GM10847 (cell line): ENCODE results near the gene WDR77.

ENCODE experiments used
- POLR2A ChIP-seq: IDR thresholded peaks from 2 replicates; pipeline ENCODE4 v1.6.1; 2011; ENCODE audit not compliant: insufficient read length; ENCODE audit errors: extremely low read depth

Gene WDR77

DNA sequence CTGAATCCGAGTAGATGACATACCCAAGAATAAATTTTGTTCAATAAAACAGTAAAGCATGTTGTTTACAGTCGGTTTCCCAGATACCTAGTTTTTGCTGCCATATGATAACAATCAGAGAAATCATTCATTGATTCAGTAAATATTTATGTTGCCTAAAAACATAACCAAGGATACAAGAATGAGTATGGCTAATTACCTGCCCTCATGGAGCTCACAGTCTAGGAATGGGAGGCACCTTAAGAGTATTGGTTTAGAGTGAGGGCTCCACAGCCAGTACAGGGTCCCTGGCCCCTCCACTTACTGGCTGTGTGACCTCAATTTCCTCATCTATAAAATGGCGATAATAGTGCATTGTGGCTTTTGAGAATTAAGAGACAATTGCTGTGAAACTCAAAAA is 1.1 kb upstream of the WDR77 start:
- no peak for TF ChIP-seq POLR2A

DNA sequence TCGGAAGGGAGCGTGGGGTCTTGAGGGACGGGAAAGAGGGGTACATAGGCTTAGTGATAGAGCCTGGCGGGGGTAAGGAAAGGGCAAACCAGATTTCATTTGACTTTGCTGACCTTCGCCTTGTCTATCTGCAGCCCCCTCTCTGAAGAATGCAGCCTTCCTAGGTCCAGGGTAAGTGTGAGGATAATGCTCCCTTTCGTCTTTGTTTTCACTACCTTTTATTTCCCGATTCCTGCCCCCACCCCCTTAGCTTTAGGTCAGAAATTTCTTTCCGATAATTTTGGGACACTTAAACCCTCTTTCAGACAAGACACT is 604 bp upstream of the WDR77 start:
- TF ChIP-seq POLR2A, result no peak

DNA sequence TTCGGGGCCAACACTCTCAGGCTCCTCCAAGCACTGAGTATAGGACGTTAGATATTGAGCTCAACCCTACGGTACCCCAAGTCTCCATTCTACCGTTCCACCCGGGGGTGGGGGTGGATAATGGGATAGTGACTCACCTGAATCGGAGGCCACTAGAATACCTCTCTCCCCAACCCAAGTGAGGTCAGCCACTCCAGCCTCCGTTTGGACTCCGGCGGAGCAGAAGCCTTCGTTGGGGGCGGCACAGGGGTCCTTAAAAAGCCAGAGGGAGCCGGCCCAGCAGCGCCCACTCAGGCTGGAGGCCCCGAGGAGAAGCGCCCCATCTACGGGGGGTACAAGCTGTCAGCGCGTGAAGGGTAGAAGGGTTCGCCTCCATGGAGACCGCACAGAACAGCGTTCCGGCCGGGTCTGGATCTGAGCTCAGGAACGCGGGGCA is 556 bp downstream of the WDR77 start:
- no peak for TF ChIP-seq POLR2A

DNA sequence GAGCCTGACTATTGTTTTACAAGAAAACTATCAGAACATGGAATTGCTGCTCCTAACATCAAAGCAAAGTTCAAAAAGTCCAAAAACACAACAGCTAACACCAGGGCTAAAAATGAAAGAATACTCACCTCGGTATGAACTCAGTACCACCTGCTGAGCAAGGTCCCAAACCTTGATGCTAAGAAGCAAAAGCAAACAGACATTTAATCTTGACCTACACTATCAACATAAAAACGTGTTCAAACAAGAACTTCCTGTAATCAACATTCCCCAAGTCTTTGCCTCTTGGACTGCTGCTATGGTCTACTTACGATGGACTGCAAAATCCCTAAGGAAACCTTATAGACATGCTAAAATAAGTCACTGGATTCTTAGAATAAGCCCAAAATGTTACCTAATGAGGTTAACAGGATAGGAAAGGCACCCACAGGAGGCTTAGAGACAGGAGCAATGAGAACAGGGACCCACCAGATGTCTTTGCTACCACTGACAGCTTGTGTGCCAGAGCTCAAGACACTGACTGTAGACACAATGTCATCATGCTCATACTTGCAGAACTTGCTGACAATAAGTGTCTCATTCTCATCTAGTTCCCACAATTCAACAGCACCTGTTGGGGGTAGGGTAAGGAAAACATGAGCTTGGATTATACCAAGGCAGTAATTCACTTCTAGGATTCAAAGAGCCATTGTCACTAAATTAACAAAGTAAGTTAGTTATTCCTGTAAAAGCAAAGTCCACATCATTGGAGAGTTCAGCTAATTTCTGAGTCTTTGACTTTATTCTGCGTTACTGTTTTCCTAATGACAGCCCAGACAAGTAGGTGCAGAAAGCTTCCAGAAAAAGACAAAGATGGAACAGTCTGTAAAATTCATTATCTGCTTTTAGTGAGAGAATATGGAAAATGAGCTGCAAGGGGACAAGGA is 1.8 kb downstream of the WDR77 start:
- no peak for TF ChIP-seq POLR2A

DNA sequence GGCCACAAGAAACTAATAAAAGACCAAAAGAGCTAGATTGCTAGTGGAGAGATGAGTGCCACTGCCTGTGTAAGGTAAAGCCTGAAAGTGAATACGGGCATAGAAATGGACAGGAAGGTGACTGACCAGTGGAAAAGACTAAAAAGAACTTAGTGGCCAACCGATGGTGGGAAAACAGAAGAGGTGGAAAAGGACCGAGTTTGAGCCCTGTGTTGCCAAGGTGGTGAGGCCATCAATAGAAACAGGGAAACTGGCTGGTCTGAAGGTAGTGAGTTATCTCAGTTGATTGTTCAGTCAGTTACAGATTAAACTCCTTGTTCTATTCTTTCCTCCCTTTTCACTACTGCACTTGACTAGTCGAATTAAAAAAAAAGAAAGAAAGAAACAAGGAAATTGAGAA is 2.5 kb downstream of the WDR77 start:
- no peak for TF ChIP-seq POLR2A

DNA sequence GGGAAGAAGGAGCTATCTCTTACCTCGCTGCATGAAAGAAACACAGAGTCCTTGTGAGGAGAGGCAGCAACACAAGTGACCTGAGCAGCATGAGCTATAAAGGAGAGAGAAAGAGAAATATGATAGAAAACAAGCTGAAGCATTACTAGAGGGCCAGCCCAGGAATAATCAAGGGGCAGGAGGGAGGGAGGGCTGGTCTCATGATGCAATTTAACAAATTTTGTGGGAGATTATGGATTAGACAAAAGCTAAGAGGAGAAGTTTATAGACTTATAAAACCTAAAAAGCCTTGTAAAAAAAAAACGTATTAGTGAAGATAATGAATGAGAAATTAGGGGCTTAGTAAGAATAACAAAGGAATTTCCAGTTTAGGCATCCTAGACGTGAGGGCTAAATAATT is 5.0 kb downstream of the WDR77 start:
- no peak for TF ChIP-seq POLR2A

DNA sequence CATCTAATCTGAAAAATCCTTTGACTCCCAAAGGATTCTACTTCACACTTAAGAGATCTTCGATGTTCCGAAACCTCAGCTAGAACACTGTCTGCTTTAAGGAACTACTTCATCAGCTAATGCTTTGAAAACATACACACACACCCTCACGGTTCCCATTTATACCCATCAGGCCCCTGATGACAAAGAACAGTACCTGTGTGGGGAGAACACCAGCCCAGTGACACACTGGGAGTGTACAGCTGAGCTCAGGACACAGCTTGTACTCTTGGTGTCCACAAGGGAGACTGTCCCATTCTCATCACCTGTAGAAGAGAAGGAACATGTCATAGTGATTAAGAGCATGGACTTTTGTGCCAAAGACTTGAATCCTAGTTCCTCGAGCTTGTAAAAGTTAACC is 6.6 kb downstream of the WDR77 start:
- no peak for TF ChIP-seq POLR2A

DNA sequence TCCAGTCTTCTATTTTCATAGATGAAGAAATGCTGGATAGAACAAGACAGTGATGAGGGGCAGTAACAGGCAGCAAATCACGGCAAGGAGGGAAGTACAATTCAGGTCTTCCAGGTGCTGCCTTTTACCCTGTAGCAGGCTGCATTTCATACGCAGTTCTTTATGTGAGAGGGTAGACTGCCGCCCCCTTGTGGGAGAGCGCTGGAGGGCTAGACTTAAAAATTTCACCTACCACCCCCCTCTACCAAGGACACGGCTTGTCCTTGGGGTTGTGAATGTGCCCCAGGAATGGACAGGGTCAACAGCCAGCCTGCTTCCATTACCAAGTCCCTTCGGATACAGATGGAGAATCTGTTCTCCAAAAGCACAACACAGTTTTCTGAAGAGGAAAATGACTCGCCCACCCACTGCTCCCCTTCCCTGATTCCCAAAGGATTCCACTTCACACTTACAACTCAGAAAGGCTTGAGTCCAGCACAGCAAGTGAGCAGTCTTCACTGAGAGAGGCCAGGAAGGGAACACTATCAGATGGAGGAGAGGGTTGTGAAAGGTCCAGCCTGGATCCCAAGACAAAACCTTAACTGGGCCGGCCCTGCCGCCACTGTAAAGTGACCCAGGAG is 7.4 kb downstream of the WDR77 start:
- TF ChIP-seq POLR2A, result no peak

DNA sequence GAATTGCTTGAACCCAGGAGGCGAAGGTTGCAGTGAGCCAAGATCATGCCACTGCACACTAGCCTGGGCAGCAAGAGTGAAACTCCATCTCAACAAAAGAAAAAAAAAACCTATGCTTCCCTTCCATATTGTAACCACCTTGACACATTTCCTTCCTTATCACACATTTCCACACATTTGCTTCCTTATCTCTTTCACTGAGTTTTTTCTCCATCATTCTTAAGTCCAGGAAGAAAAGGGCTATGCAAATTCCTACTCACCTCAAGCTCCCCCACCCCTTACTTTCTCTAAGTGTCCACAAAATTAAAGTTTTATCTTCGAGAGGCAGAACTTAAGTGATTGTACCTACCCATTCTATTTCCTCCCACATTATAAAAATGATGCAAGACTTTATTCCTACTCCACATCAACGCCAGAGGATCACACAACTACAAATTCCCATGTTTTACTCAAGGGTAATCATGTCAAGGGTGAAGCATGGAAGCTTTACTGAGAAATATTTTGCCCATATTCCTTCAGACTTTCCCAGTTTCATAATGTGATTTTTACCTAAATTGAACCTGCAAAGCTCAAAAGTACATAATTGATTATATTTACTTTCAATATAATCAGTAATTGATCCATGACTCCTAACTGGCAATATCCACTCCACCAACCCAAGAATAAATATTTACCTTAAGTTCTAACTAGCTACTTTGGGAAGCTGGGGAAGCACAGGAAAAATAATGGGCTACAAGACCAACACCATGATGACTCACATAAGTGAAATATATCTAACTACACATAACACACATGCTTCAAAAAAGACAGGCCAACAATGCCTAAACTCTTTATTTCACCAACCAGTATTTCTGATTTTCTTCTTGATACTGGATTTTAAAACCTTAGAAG is 9.3 kb downstream of the WDR77 start:
- TF ChIP-seq POLR2A, result no peak

DNA sequence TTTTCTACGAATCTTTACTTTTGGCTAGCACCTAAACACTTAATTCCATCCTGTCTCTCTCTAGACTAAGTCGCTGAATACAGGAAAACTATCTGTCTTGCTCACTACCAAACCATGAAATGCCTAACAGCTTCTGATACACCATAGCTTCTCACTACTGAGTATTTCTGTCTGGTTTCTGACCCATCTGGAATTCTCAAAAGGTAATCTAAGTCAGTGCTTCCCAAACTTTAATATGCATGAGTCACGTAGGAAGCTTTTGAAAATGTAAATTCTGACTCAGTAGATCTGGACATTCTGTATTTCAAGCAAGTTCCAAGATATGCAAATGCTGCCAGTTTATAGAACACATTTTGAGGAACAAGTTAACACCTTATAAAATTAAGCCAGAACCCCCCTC is 12.3 kb downstream of the WDR77 start:
- no peak for TF ChIP-seq POLR2A

DNA sequence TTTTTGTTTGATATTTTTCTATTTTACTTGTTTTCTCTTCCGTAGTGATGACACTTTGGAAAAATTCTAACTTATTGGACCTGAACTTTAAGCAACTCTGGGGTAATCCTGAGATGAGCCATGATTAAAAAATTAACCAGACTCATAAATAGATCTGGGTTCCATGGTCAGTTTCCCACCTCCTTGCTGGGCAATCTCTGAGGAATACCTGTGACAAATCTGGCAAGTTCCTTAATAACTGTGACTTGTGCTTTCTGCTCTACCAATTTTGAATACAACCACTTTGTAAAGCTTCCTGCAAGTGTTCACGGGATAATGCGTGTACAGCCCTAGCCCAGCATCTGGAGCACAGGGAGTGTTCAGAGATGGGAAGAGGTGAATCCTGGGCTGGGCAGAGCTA is 24.8 kb downstream of the WDR77 start:
- TF ChIP-seq POLR2A, result no peak

DNA sequence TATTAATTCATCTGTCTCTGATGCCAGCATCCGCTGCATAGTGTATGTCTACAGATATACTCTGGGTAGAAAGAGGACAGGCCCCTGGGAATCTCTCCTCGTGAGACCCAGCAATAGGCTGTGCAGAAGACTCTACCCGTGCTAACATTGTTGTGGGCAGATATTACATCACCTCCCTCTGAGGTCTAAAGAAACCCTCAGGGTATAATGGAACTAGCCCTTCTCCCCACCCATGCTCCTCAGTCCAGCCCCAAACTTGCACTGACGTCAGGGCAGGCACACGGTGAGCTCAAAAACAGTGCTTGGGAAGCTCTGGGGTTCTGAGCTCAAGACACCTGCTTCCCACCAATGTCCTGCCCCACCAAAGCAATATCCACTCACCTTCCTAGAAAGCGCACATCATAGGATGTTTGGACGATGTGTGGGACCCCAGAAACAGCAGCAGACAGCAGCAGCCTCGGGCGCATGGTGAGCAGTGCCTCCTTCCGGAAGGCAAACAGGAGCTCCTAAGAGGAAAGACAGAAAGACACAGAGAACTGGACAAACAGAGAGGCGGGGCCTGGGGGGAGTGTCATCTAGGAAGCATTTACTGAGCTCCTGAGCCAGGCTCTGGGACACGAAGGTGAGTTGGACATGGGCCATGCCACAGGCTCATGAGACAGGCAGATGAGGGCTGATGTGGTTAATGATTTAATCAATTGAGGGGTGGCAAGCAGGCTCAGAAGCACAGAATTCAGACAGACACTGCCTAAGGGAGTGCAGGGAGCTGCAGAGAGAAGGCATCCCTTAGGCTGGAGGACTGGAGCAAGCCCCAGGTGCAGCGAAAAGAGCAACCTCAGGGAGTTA is 26.3 kb downstream of the WDR77 start:
- no peak for TF ChIP-seq POLR2A

DNA sequence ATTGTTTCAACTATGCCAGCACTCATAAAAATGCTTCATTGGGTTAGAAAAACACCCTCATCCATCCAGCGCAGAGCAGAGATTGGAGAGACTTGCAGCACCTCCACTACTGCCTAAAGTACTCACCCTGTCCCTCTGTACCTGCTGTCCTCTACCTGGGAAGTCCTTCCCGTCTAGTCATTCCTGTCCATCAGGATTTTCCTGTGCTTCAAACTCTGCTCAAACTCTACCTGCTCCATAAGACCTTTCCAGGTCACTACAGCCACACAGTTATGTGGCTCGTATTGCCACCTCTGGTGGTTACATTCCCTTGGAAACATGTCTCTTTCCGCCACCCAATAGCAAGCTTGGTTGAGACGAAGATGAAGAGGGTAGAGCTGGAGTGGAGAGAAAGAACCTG is 28.7 kb downstream of the WDR77 start:
- no peak for TF ChIP-seq POLR2A

DNA sequence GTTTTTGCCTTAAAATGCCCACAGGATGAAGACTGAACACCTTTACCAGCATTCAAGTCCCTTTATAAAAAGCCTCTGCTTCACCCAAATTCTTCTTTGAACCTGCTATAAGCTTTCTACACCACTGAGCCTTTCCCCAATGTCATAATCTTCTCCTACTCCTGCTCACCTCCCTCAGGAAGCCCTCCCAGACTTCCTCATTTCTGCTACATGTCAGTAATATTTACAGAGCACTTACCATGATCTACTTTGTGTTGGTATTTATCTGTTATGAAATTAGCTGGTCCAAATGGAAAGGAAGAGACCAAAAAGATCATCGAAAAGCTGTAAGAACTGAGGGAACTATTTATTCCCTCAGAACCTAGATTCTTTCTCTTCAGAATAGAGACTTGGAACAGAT is 30.0 kb downstream of the WDR77 start:
- TF ChIP-seq POLR2A, result no peak

DNA sequence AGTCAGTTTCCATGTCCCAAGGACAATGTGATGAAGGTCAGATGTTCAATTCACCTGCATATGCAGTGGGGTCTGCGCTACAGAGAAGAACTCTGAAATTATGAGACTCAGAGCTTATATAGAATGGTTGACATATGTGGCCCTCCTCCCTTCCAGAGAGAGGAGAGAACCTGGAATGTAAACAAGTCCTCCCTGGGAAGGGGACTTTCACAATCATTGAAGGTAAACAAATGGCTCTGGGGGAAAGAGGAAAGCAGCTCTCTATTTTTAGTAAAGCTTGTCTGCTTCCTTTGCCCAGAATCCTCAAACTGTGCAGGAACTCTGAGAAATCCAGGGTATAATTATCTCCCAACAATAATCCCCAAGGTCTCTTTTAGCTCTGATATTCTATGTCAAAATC is 31.3 kb downstream of the WDR77 start:
- TF ChIP-seq POLR2A, result no peak
